ENCODE measurements around the gene NHLRC4. TPM values are rescaled to one million over a fixed set of nuclear protein-coding genes. Genes with fewer than 3 reads are reported as not detected.

Gene NHLRC4
- polyA plus RNA-seq, 1 of the 3 experiments (the other 2 are of a cell fraction) = 0.69 TPM

GRCh38 chr16:543301-544164 lies 23.3 kb upstream of the NHLRC4 start:
- ChIA-PET POLR2A (interaction anchor here (0.6 kb wide), 1 partner anchor 29 kb away, joined by 3 read pairs; no protein-coding TSS in a partner anchor), CTCF (interaction anchor here (0.8 to 1.8 kb wide), 7 partner anchors 13 to 57 kb away, joined by 3 to 4 read pairs (median 3); no protein-coding TSS in a partner anchor)
- H3K9me2 ChIP-seq = no peaks in the 10 kb centered on the region
- no peak overlapping the region for H2AFZ ChIP-seq (ENCODE audit: low read depth)
- H3K27ac ChIP-seq (ENCODE audit: low read depth in 2 of 2, low read length in 1 of 2) = peak overlapping the region in 1 of 2 experiments; percentile 34; a peak in 2 of 4 replicates
- H3K79me2 ChIP-seq (ENCODE audit: insufficient read depth) = peaks cover 55% of the 10 kb centered on the region
- no peak overlapping the region for H3K4me3 ChIP-seq (ENCODE audit: low read depth in 2 of 2, low read length in 1 of 2)
- H3F3A ChIP-seq (replicated peaks; ENCODE audit: insufficient read depth) = no peaks in the 10 kb centered on the region
- no peak for TF ChIP-seq USF2 (IDR thresholded peaks at IDR 0.05; ENCODE audit: borderline replicate concordance, low read depth, low read length)
- peak; percentile 62; the same call in 1 of the 2 replicates for TF ChIP-seq MXI1 (IDR thresholded peaks at IDR 0.05; ENCODE audit: low read depth, low read length)
- H3K4me2 ChIP-seq = no peak overlapping the region
- no peaks in the 10 kb centered on the region for H3K9me3 ChIP-seq
- no peaks in the 10 kb centered on the region for H3K27me3 ChIP-seq (ENCODE audit: insufficient read depth)
- peak; percentile 70 for DNase-seq
- H3K36me3 ChIP-seq (replicated peaks in 1 of 2; ENCODE audit: control insufficient read depth in 1 of 2, insufficient read depth in 2 of 2, low read length in 1 of 2) = peaks cover 0 to 16% of the 10 kb centered on the region in 2 experiments
- WGBS (ENCODE audit: low lambda C conversion rate) = 53% methylated on average over 3 of the region's 51 CpGs
- H3K4me1 ChIP-seq (ENCODE audit: control insufficient read depth in 1 of 2, insufficient read depth in 2 of 2, low read depth in 1 of 2, low read length in 1 of 2) = peaks cover 0 to 5% of the 10 kb centered on the region in 2 experiments; a peak in 1 of 4 replicates
- peaks cover 25% of the 10 kb centered on the region; the same call in 1 of the 2 replicates for H4K20me1 ChIP-seq (ENCODE audit: insufficient read depth)
- H3K9ac ChIP-seq = no peak overlapping the region

- H3F3A ChIP-seq (replicated peaks; ENCODE audit: insufficient read depth) = no peaks in the 10 kb centered on the region
- H3K9me2 ChIP-seq = no peaks in the 10 kb centered on the region
- no peak overlapping the region for H3K27ac ChIP-seq (ENCODE audit: low read depth in 2 of 2, low read length in 1 of 2)
- H3K36me3 ChIP-seq (replicated peaks in 1 of 2; ENCODE audit: control insufficient read depth in 1 of 2, insufficient read depth in 2 of 2, low read length in 1 of 2) = peaks cover 0 to 20% of the 10 kb centered on the region in 2 experiments
- H4K20me1 ChIP-seq (ENCODE audit: insufficient read depth) = peaks cover 24% of the 10 kb centered on the region; the same call in 1 of the 2 replicates
- peaks cover 45% of the 10 kb centered on the region for H3K79me2 ChIP-seq (ENCODE audit: insufficient read depth)
- H3K4me1 ChIP-seq (ENCODE audit: control insufficient read depth in 1 of 2, insufficient read depth in 2 of 2, low read depth in 1 of 2, low read length in 1 of 2) = peaks cover 0 to 5% of the 10 kb centered on the region in 2 experiments; a peak in 1 of 4 replicates
- H3K9ac ChIP-seq = no peak overlapping the region
- ChIA-PET CTCF (interaction anchor here (0.9 to 1.1 kb wide), 3 partner anchors 13 to 26 kb away, joined by 3 read pairs; no protein-coding TSS in a partner anchor), POLR2A (no interaction called here)
- H3K4me2 ChIP-seq = no peak overlapping the region
- 97% methylated on average over 46 of the region's 46 CpGs for WGBS (ENCODE audit: low lambda C conversion rate)
- no peak for DNase-seq
- no peak overlapping the region for H3K4me3 ChIP-seq (ENCODE audit: low read depth in 2 of 2, low read length in 1 of 2)
- H3K9me3 ChIP-seq = no peaks in the 10 kb centered on the region
- no peaks in the 10 kb centered on the region for H3K27me3 ChIP-seq (ENCODE audit: insufficient read depth)
- H2AFZ ChIP-seq (ENCODE audit: low read depth) = no peak overlapping the region
- TF ChIP-seq EP300 (IDR thresholded peaks at IDR 0.05; ENCODE audit: borderline replicate concordance in 1 of 2, low read depth in 1 of 2, low read length in 1 of 2) = no peak
- no peak for TF ChIP-seq RCOR1 (IDR thresholded peaks at IDR 0.05; ENCODE audit: low read length)
- TF ChIP-seq POLR2AphosphoS5 (IDR thresholded peaks at IDR 0.05; ENCODE audit: low read depth, low read length) = no peak
- no peak for TF ChIP-seq RFX5 (IDR thresholded peaks at IDR 0.05; ENCODE audit: low read length)
- TF ChIP-seq FOXJ3 (CRISPR knock-in tag; IDR thresholded peaks at IDR 0.05) = no peak
- no peak for TF ChIP-seq USF2 (IDR thresholded peaks at IDR 0.05; ENCODE audit: borderline replicate concordance, low read depth, low read length)
- TF ChIP-seq PBX3 (IDR thresholded peaks at IDR 0.05) = no peak
- TF ChIP-seq RXRA (IDR thresholded peaks at IDR 0.05; ENCODE audit: borderline replicate concordance, low read depth) = no peak
- no peak for TF ChIP-seq FOXM1 (IDR thresholded peaks at IDR 0.05; ENCODE audit: low read depth)
- no peak for TF ChIP-seq MXI1 (IDR thresholded peaks at IDR 0.05; ENCODE audit: low read depth, low read length)
- TF ChIP-seq TEAD4 (IDR thresholded peaks at IDR 0.05; ENCODE audit: borderline replicate concordance, insufficient read depth) = no peak
- TF ChIP-seq USF1 (IDR thresholded peaks at IDR 0.05; ENCODE audit: borderline replicate concordance, low read depth) = no peak
- no peak for TF ChIP-seq REST (IDR thresholded peaks at IDR 0.05; ENCODE audit: low read depth, low read length)
- TF ChIP-seq FOSL2 (IDR thresholded peaks at IDR 0.05; ENCODE audit: borderline replicate concordance, low read depth) = no peak
- TF ChIP-seq NFIC (IDR thresholded peaks at IDR 0.05; ENCODE audit: borderline replicate concordance) = no peak
- TF ChIP-seq YY1 (IDR thresholded peaks at IDR 0.05; ENCODE audit: low read depth) = no peak
- TF ChIP-seq SIN3A (IDR thresholded peaks at IDR 0.05; ENCODE audit: borderline replicate concordance, low read depth, low read length) = no peak
Measured at GRCh38 chr16:544517-544916, 22.3 kb upstream of the NHLRC4 start.
